Liver (tissue), 9 donors: ENCODE data around the gene SLC2A1. TPM values are rescaled to one million over a fixed set of nuclear protein-coding genes. Genes with fewer than 3 reads are reported as not detected.

Source experiments
- DNase-seq: peaks from one replicate; pipeline ENCODE4 v3.0.0-alpha.2; 2017; ENCODE audit warnings: low spot score
- H3K27ac ChIP-seq, 2 donors: one replicate each; pipeline ENCODE4 v1.7.0; 2013; ENCODE audit warnings: inconsistent platforms in 2 of 2, low read length in 2 of 2, control low read depth in 1 of 2, low read depth in 1 of 2, mild to moderate bottlenecking in 1 of 2
- H3K27me3 ChIP-seq, 4 donors: one replicate each; pipeline versions ENCODE4 v1.6.1 to v1.7.0; 2013; ENCODE audit warnings: low read length in 3 of 4, inconsistent platforms in 1 of 4, mild to moderate bottlenecking in 1 of 4, moderate library complexity in 1 of 4; ENCODE audit not compliant: control insufficient read depth in 4 of 4, insufficient read depth in 4 of 4
- H3K36me3 ChIP-seq, 4 donors: one replicate each; pipeline versions ENCODE4 v1.6.1 to v1.7.0; 2013; ENCODE audit warnings: low read length in 3 of 4, mild to moderate bottlenecking in 3 of 4, low read depth in 1 of 4, moderate library complexity in 1 of 4; ENCODE audit not compliant: control insufficient read depth in 4 of 4, insufficient read depth in 3 of 4
- H3K4me1 ChIP-seq, 4 donors: one replicate each; pipeline versions ENCODE4 v1.6.1 to v1.7.0; 2013; ENCODE audit warnings: low read length in 3 of 4, mild to moderate bottlenecking in 3 of 4, moderate library complexity in 1 of 4; ENCODE audit not compliant: control insufficient read depth in 4 of 4, insufficient read depth in 4 of 4
- H3K4me3 ChIP-seq, 3 donors: one replicate each; pipeline versions ENCODE4 v1.6.1 to v1.7.0; 2013; ENCODE audit warnings: low read length in 3 of 3, control low read depth in 1 of 3, low read depth in 1 of 3, mild to moderate bottlenecking in 1 of 3
- H3K9ac ChIP-seq, 2 donors: one replicate each; pipeline ENCODE4 v1.7.0; 2013; ENCODE audit warnings: low read length in 2 of 2, mild to moderate bottlenecking in 2 of 2, moderate library complexity in 2 of 2, control low read depth in 1 of 2, low read depth in 1 of 2
- H3K9me3 ChIP-seq, 4 donors: one replicate each; pipeline versions ENCODE4 v1.6.1 to v1.7.0; 2013; ENCODE audit warnings: low read length in 3 of 4; ENCODE audit not compliant: control insufficient read depth in 4 of 4
- CTCF ChIP-seq: fragments of 150-350 bp; IDR thresholded peaks from 2 replicates; pipeline ENCODE4 v1.5.1; 2017; ENCODE audit warnings: improper control_type of control experiment, low read depth, low read length; ENCODE audit not compliant: missing input control
- EGR1 ChIP-seq, 2 donors: IDR thresholded peaks; 2 replicates each; pipeline ENCODE4 v1.6.1; 2016 to 2018; ENCODE audit warnings: antibody characterized with exemption in 2 of 2, low read depth in 2 of 2
- FOXA1 ChIP-seq: IDR thresholded peaks from 2 replicates; pipeline ENCODE4 v1.6.1; 2016; ENCODE audit warnings: antibody characterized with exemption
- FOXA2 ChIP-seq: IDR thresholded peaks from 2 replicates; pipeline ENCODE4 v1.6.1; 2016; ENCODE audit warnings: antibody characterized with exemption
- GABPA ChIP-seq, 2 donors: IDR thresholded peaks in 1 of 2; conservative IDR thresholded peaks in 1 of 2; 2 replicates each; pipeline ENCODE4 v1.6.1; 2016; ENCODE audit warnings: antibody characterized with exemption in 2 of 2, mild to moderate bottlenecking in 1 of 2, moderate library complexity in 1 of 2
- HNF4A ChIP-seq, 2 donors: conservative IDR thresholded peaks; 2 replicates each; pipeline ENCODE4 v1.6.1; 2016; ENCODE audit warnings: antibody characterized with exemption in 2 of 2, mild to moderate bottlenecking in 2 of 2
- HNF4G ChIP-seq: IDR thresholded peaks from 2 replicates; pipeline ENCODE4 v1.6.1; 2016; ENCODE audit warnings: antibody characterized with exemption
- JUND ChIP-seq, 2 donors: IDR thresholded peaks; 2 replicates each; pipeline ENCODE4 v1.6.1; 2016; ENCODE audit warnings: antibody characterized with exemption in 2 of 2
- MAX ChIP-seq: IDR thresholded peaks from 2 replicates; pipeline ENCODE4 v1.6.1; 2016; ENCODE audit warnings: antibody characterized with exemption
- NR2F2 ChIP-seq: IDR thresholded peaks from 2 replicates; pipeline ENCODE4 v1.6.1; 2016; ENCODE audit warnings: antibody characterized with exemption
- RAD21 ChIP-seq, 2 donors: IDR thresholded peaks; 2 replicates each; pipeline ENCODE4 v1.6.1; 2016; ENCODE audit warnings: antibody characterized with exemption in 2 of 2, mild to moderate bottlenecking in 2 of 2
- REST ChIP-seq: IDR thresholded peaks from 2 replicates; pipeline ENCODE4 v1.6.1; 2016; ENCODE audit warnings: antibody characterized with exemption, mild to moderate bottlenecking
- RXRA ChIP-seq, 2 donors: IDR thresholded peaks; 2 replicates each; pipeline ENCODE4 v1.6.1; 2017 to 2018; ENCODE audit warnings: antibody characterized with exemption in 2 of 2, mild to moderate bottlenecking in 1 of 2
- SP1 ChIP-seq: IDR thresholded peaks from 2 replicates; pipeline ENCODE4 v1.6.1; 2018; ENCODE audit warnings: antibody characterized with exemption, mild to moderate bottlenecking
- TAF1 ChIP-seq: conservative IDR thresholded peaks from 2 replicates; pipeline ENCODE4 v1.6.1; 2016; ENCODE audit warnings: antibody characterized with exemption, mild to moderate bottlenecking
- YY1 ChIP-seq: IDR thresholded peaks from 2 replicates; pipeline ENCODE4 v1.6.1; 2016; ENCODE audit warnings: antibody characterized with exemption, mild to moderate bottlenecking
- WGBS: extraction: QIAGEN DNeasy Blood & Tissue Kit; methylation state at CpG from one replicate; pipeline ENCODE4 v1.1.7; 2013; 5-methylcytosine and 5-hydroxymethylcytosine counted together
- polyA plus RNA-seq, 2 donors: library from polyadenylated mRNA; stranded (reverse) in 1 of 2; unstranded in 1 of 2; fragments of 200-250 nt in 1 of 2; fragments of >200 nt in 1 of 2; fragmentation: Nextera tagmentation in 1 of 2; extraction: Ambion mirVana in 1 of 2; gene quantifications; one replicate each; pipeline versions ENCODE4 v1.2.1 to v1.2.3, GENCODE V29; 2013 to 2015
- total RNA-seq, 2 donors: library from RNA; depleted of rRNA; stranded (reverse); fragments of >200 nt; gene quantifications; one replicate each; pipeline ENCODE4 v1.2.3, GENCODE V29; 2014
- TF ChIP-seq, protein P1 (sequence below): IDR thresholded peaks from 2 replicates; pipeline ENCODE4 v1.6.1; 2016; ENCODE audit warnings: antibody characterized with exemption
- TF ChIP-seq, protein P2 (sequence below): IDR thresholded peaks from 2 replicates; pipeline ENCODE4 v1.6.1; 2016; ENCODE audit warnings: antibody characterized with exemption
- donor health status: healthy.
- donor health status: healthy.
- donor health status: healthy.
- donor health status: healthy.
- donor health status: healthy.

Gene SLC2A1
- total and polyA plus RNA-seq, 4 donors = 1.1 to 675 (median 3.0) TPM

GRCh38 chr1:42968654-42969053 is 10.0 kb upstream of the SLC2A1 start:
- Histone ChIP-seq H3K27ac (no peak overlapping the region), H3K27me3 (no peaks in the 10 kb centered on the region), H3K9me3 (no peaks in the 10 kb centered on the region), H3K4me1 (no peaks in the 10 kb centered on the region), H3K36me3 (no peaks in the 10 kb centered on the region), H3K9ac (no peak overlapping the region), H3K4me3 (no peak overlapping the region)
- 88% methylated on average over 3 of the region's 3 CpGs for WGBS
- no peak for TF ChIP-seq EGR1 (IDR thresholded peaks at IDR 0.05; ENCODE audit: low read depth in 2 of 2)
- TF ChIP-seq YY1 = no peak
- TF ChIP-seq HNF4A (conservative IDR thresholded peaks at IDR 0.05) = no peak
- no peak for TF ChIP-seq FOXA1
- no peak for TF ChIP-seq RAD21 (IDR thresholded peaks at IDR 0.05)
- TF ChIP-seq HNF4G = no peak
- TF ChIP-seq, protein P1, sequence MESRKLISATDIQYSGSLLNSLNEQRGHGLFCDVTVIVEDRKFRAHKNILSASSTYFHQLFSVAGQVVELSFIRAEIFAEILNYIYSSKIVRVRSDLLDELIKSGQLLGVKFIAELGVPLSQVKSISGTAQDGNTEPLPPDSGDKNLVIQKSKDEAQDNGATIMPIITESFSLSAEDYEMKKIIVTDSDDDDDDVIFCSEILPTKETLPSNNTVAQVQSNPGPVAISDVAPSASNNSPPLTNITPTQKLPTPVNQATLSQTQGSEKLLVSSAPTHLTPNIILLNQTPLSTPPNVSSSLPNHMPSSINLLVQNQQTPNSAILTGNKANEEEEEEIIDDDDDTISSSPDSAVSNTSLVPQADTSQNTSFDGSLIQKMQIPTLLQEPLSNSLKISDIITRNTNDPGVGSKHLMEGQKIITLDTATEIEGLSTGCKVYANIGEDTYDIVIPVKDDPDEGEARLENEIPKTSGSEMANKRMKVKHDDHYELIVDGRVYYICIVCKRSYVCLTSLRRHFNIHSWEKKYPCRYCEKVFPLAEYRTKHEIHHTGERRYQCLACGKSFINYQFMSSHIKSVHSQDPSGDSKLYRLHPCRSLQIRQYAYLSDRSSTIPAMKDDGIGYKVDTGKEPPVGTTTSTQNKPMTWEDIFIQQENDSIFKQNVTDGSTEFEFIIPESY = no peak
- no peak for TF ChIP-seq JUND (IDR thresholded peaks at IDR 0.05)
- no peak for TF ChIP-seq SP1
- TF ChIP-seq MAX = no peak
- TF ChIP-seq TAF1 = no peak
- no peak for TF ChIP-seq REST
- TF ChIP-seq NR2F2 = no peak
- TF ChIP-seq GABPA (IDR thresholded peaks at IDR 0.05 in 1 of 2, conservative IDR thresholded peaks at IDR 0.05 in 1 of 2) = no peak
- TF ChIP-seq CTCF = no peak
- TF ChIP-seq FOXA2 = no peak
- TF ChIP-seq, protein P2, sequence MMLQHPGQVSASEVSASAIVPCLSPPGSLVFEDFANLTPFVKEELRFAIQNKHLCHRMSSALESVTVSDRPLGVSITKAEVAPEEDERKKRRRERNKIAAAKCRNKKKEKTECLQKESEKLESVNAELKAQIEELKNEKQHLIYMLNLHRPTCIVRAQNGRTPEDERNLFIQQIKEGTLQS = no peak
- no peak for TF ChIP-seq RXRA (IDR thresholded peaks at IDR 0.05)
- DNase-seq = no peak
